HG03378 (cell line): ENCODE measurements around the gene MLPH.

ENCODE experiments used
- ATAC-seq: cut with Tn5 transposase; IDR thresholded peaks from one replicate; pipeline ENCODE4 v1.9.1; 2021; ENCODE audit warnings: mild to moderate bottlenecking, moderate library complexity; ENCODE audit not compliant: unreplicated experiment

The MLPH gene

GRCh38 chr2:237517163-237517562 is 30.1 kb downstream of the MLPH start:
- no peak for ATAC-seq

GRCh38 chr2:237517990-237518389 is 30.9 kb downstream of the MLPH start:
- ATAC-seq: no peak

GRCh38 chr2:237519506-237520245 is 32.6 kb downstream of the MLPH start:
- ATAC-seq: no peak

- ATAC-seq: no peak
These were observed 33.2 kb downstream of the MLPH start for GRCh38 chr2:237520290-237520689.

GRCh38 chr2:237524631-237525030 is 37.6 kb downstream of the MLPH start:
- no peak for ATAC-seq

GRCh38 chr2:237525559-237526157 is 38.6 kb downstream of the MLPH start:
- ATAC-seq: no peak

GRCh38 chr2:237527233-237527632 is 40.2 kb downstream of the MLPH start:
- ATAC-seq: no peak

- no peak for ATAC-seq
These were observed 40.7 kb downstream of the MLPH start for GRCh38 chr2:237527766-237528165.

GRCh38 chr2:237529452-237530402 is 42.7 kb downstream of the MLPH start:
- ATAC-seq: no peak

- ATAC-seq: no peak
These were observed 43.7 kb downstream of the MLPH start for GRCh38 chr2:237530472-237531433.

- no peak for ATAC-seq
These were observed 45.1 kb downstream of the MLPH start for GRCh38 chr2:237532160-237532559.

- ATAC-seq: no peak
These were observed 46.7 kb downstream of the MLPH start for GRCh38 chr2:237533668-237534161.

- ATAC-seq: no peak
These were observed 47.3 kb downstream of the MLPH start for GRCh38 chr2:237534380-237534779.

- no peak for ATAC-seq
These were observed 48.5 kb downstream of the MLPH start for GRCh38 chr2:237535385-237536082.

- no peak for ATAC-seq
These were observed 49.0 kb downstream of the MLPH start for GRCh38 chr2:237536083-237536415.

- ATAC-seq: no peak
These were observed 49.6 kb downstream of the MLPH start for GRCh38 chr2:237536617-237537016.

- no peak for ATAC-seq
These were observed 51.1 kb downstream of the MLPH start for GRCh38 chr2:237538001-237538720.

- no peak for ATAC-seq
These were observed 51.9 kb downstream of the MLPH start for GRCh38 chr2:237538901-237539300.

GRCh38 chr2:237539681-237540080 is 52.6 kb downstream of the MLPH start:
- no peak for ATAC-seq
